ENCODE data around the gene CCDC110. TPM values are rescaled to one million over a fixed set of nuclear protein-coding genes. Genes with fewer than 3 reads are reported as not detected.

CCDC110 gene
- total RNA-seq, 6 experiments from 2014 or later: not detected

DNA sequence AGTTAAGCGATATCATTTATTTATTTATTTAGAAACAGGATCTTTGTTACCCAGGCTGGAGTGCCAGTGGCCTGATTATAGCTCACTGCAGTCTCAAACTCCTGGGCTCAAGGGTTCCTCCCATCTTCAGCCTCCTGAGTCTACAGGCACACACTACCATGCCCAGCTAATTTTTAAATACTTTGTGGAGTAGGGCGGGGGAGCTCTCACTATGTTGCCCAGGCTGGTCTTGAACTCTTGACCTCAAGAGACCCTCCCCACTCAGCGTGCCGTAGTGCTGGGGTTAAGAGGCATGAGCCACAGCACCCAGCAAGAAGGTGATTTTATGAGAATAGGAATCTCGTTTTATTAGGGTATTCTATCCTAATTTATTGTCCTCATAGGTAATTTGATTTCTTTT is 41.9 kb downstream of the CCDC110 start:
- no peaks in the 10 kb centered on the region for H3K36me3 Mint-ChIP-seq (ENCODE audit: low read depth)
- no peak for DNase-seq
- no peaks in the 10 kb centered on the region for H3K27me3 Mint-ChIP-seq (ENCODE audit: insufficient read depth)
- peaks cover 4% of the 10 kb centered on the region for H3K4me1 Mint-ChIP-seq (ENCODE audit: low read depth)
- TF ChIP-seq, protein P1, sequence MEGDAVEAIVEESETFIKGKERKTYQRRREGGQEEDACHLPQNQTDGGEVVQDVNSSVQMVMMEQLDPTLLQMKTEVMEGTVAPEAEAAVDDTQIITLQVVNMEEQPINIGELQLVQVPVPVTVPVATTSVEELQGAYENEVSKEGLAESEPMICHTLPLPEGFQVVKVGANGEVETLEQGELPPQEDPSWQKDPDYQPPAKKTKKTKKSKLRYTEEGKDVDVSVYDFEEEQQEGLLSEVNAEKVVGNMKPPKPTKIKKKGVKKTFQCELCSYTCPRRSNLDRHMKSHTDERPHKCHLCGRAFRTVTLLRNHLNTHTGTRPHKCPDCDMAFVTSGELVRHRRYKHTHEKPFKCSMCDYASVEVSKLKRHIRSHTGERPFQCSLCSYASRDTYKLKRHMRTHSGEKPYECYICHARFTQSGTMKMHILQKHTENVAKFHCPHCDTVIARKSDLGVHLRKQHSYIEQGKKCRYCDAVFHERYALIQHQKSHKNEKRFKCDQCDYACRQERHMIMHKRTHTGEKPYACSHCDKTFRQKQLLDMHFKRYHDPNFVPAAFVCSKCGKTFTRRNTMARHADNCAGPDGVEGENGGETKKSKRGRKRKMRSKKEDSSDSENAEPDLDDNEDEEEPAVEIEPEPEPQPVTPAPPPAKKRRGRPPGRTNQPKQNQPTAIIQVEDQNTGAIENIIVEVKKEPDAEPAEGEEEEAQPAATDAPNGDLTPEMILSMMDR (IDR thresholded peaks at IDR 0.05): no peak
- no peak overlapping the region for H3K27ac Mint-ChIP-seq
- H3K4me3 Mint-ChIP-seq: no peak overlapping the region
- no peaks in the 10 kb centered on the region for H3K9me3 Mint-ChIP-seq

DNA sequence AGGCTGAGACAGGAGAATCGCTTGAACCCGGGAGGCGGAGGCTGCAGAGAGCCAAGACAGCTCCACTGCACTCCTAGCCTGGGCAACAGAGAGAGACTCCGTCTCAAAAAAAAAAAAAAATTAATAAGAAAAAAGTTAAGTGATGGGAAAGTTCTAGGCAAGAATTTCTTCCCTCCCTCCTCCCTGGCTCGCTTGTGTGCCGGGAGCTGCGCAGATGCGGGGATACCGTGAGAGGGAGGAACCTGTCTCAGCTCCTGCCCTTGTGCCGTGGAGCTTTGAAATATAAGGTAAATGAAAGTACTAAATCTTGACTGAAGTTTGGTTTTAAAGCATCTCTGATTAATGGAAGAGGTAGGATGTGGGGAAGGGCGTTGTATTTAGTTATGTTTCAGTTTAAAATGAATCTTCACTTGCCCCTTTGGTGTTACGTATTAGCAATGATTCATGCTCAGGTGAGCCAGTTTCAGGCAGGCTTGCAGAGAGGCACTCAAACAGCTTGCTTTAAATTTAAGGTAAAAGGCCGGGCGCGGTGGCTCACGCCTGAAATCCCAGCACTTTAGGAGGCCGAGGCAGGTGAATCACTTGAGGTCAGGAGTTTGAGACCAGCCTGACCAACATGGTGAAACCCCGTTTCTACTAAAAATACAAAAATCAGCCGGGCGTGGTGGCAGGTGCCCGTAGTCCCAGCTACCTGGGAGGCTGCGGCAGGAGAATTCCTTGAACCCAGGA is 44.4 kb downstream of the CCDC110 start:
- DNase-seq: no peak
- no peak overlapping the region for H3K4me3 Mint-ChIP-seq
- H3K27ac Mint-ChIP-seq: no peak overlapping the region
- H3K4me1 Mint-ChIP-seq (ENCODE audit: low read depth): peaks cover 26% of the 10 kb centered on the region
- TF ChIP-seq, protein P1 (IDR thresholded peaks at IDR 0.05): no peak
- no peaks in the 10 kb centered on the region for H3K27me3 Mint-ChIP-seq (ENCODE audit: insufficient read depth)
- H3K9me3 Mint-ChIP-seq: no peaks in the 10 kb centered on the region
- H3K36me3 Mint-ChIP-seq (ENCODE audit: low read depth): no peaks in the 10 kb centered on the region

DNA sequence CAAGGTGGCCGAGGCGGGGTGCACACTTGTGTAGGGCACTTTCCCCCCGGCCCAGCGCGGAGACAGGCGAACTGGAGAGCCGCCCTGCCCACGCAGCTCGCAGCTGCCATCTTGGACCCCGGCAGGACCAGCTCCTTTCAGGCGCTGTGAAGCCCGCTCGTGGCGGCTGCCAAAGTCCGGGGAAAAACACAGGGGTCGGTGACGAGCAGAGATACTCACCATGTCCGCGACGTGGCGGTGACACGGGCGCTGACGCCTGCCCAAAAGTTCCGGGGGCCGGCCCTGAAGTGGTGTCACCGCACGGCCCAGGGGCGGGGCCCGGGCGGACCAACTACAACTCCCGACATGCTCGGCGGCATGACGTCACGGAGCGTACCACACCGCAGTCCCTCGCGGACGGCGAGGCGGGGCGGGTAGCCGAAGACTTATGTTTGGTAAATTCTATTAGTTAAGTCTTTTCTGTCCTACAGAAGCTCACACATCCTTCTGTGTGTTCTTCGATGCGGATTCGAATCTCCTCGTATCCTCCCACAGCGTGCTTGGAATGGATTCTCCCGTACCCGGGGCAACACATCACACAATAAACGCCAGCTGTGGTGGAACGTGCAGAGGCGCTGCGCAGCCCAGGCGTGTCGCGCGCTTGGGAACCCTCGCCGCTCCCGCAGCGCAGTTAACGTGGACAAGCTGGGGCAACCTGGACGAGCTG is 45.7 kb downstream of the CCDC110 start, which contains the start of gene UFSP2:
Gene UFSP2, minus strand, starts transcription at position 318 of the 706 bp plus-strand sequence. Its CDS starts 96 bp downstream, at position 222.
- Mint-ChIP-seq H3K4me1 (ENCODE audit: low read depth) (peaks cover 37% of the 10 kb centered on the region), H3K4me3 (peak within 1 kb of the TSS; percentile 90), H3K9me3 (no peaks in the 10 kb centered on the region), H3K27ac (peak within 1 kb of the TSS; percentile 100), H3K36me3 (ENCODE audit: low read depth) (peaks cover 5% of the 10 kb centered on the region; the same call in 1 of the 2 replicates), H3K27me3 (ENCODE audit: insufficient read depth) (no peaks in the 10 kb centered on the region; the same call in 1 of the 2 replicates)
- TF ChIP-seq, protein P1 (IDR thresholded peaks at IDR 0.05): no peak
- DNase-seq: peak; percentile 81

DNA sequence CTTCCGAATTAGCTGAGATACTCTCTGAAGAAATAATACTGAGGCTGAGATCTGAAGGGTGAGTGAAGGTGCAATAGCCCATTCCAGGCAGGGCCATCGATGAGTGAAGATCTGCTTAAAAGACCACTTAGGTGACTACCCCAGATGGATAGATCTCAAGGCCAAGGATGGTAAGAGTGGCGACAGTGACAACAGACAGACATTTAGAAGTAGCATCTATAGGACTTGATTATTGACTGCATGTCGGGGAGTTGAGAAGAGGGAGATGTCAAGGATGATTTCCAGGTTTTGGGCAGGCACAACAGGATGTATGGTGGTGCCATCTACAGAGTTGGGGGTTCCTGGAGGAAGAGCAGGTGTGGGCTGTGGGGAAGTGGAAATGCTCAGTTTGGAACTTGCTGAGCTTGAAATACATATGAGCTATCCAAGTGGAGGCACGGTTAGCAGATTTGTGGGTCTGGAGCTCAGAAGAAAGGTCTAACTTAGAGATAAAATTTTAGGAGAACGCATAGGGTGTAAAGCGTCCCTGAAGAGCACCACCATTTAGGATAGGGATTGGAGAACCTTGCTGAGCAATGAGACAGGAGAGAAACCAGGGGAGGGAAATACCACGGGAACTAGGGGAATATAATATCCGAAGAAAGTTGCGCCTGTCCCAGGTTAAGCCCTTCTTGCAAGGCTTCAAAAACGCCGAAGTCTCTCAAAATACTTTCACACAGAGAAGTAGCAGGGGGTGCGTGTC is 46.5 kb downstream of the CCDC110 start:
- peak overlapping the region; percentile 100 for H3K27ac Mint-ChIP-seq
- TF ChIP-seq, protein P1 (IDR thresholded peaks at IDR 0.05): no peak
- no peaks in the 10 kb centered on the region; the same call in 1 of the 2 replicates for H3K27me3 Mint-ChIP-seq (ENCODE audit: insufficient read depth)
- no peaks in the 10 kb centered on the region for H3K9me3 Mint-ChIP-seq
- peak overlapping the region; percentile 90 for H3K4me3 Mint-ChIP-seq
- H3K4me1 Mint-ChIP-seq (ENCODE audit: low read depth): peaks cover 37% of the 10 kb centered on the region
- no peak for DNase-seq
- peaks cover 5% of the 10 kb centered on the region; the same call in 1 of the 2 replicates for H3K36me3 Mint-ChIP-seq (ENCODE audit: low read depth)

DNA sequence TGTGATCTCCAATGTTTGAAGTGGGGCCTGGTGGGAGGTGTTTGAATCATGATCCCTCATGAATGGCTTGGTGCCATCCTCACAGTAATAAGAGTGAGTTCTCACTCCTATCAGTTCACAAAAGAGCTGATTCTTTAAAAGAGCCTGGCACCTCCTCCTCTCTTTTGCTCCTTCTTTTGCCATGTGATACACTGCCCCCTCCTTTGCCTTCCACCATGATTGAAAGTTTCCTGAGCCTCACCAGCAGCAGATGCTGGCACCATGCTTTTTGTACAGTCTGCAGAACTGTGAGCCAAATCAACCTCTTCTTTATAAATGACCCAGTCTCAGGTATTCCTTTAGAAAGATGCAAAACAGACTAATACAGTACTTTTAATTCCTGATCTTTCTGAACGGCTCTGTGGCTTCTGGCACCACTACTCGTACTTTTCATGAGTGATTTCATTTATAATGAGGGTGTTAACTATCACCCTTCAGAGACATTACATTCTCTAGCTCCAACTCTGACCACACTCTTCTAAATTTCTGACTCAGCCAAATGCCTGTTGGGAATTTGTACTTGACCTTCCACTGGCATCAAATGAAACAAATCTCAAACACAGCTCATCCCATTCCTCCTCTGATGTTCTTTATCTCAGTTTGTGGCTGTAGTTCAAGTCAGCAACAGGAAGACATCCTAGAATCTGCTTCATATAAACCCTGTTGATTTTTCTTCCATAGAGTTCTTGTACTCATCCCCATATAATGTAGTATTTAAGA is 50.0 kb downstream of the CCDC110 start:
- TF ChIP-seq, protein P1 (IDR thresholded peaks at IDR 0.05): no peak
- DNase-seq: peak; percentile 53
- Mint-ChIP-seq H3K27ac (peak overlapping the region; percentile 58), H3K36me3 (ENCODE audit: low read depth) (peaks cover 14% of the 10 kb centered on the region), H3K9me3 (no peaks in the 10 kb centered on the region), H3K27me3 (ENCODE audit: insufficient read depth) (no peaks in the 10 kb centered on the region; the same call in 1 of the 2 replicates), H3K4me1 (ENCODE audit: low read depth) (peaks cover 37% of the 10 kb centered on the region), H3K4me3 (peak overlapping the region; percentile 12)
